Measurements from ENCODE around the gene C1orf50.

DNA sequence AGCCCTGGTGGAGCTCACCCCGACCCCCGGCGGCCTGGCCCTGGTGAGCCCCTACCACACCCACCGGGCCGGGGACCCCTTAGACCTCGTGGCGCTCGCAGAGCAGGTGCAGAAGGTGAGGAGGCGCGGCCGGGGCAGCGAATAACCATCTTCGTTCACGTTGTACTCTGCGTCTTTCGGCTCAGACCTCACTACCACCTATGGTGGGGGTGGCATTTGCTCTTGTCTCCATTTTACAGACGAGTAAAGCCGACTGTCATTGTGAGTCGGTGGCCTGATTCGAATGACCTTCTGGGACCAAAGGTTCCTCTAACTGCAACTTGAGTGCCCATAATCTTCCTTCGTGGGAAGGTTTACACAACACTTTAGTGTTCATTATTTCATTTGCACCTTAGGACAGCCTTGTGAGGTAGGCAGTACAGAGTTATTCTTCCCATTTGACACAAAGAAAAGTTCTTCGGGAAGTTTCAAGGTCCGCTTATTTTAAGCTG, 506 bp downstream of the C1orf50 start:
- TF ChIP-seq POLR2A (IDR thresholded peaks at IDR 0.05): no peak
- TF ChIP-seq, protein P1, sequence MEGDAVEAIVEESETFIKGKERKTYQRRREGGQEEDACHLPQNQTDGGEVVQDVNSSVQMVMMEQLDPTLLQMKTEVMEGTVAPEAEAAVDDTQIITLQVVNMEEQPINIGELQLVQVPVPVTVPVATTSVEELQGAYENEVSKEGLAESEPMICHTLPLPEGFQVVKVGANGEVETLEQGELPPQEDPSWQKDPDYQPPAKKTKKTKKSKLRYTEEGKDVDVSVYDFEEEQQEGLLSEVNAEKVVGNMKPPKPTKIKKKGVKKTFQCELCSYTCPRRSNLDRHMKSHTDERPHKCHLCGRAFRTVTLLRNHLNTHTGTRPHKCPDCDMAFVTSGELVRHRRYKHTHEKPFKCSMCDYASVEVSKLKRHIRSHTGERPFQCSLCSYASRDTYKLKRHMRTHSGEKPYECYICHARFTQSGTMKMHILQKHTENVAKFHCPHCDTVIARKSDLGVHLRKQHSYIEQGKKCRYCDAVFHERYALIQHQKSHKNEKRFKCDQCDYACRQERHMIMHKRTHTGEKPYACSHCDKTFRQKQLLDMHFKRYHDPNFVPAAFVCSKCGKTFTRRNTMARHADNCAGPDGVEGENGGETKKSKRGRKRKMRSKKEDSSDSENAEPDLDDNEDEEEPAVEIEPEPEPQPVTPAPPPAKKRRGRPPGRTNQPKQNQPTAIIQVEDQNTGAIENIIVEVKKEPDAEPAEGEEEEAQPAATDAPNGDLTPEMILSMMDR (IDR thresholded peaks at IDR 0.05): no peak
- no peak for TF ChIP-seq EP300 (IDR thresholded peaks at IDR 0.05)
- TF ChIP-seq POLR2AphosphoS5 (IDR thresholded peaks at IDR 0.05): no peak

All from upper lobe of left lung (tissue), 4 donors.